Globus pallidus (tissue), 1 donor: ENCODE data around the gene HSD17B1.

ENCODE experiments used
- DNase-seq: peaks from one replicate; pipeline ENCODE4 v3.0.0-alpha.2; 2015; ENCODE audit warnings: low spot score

Gene HSD17B1

DNA sequence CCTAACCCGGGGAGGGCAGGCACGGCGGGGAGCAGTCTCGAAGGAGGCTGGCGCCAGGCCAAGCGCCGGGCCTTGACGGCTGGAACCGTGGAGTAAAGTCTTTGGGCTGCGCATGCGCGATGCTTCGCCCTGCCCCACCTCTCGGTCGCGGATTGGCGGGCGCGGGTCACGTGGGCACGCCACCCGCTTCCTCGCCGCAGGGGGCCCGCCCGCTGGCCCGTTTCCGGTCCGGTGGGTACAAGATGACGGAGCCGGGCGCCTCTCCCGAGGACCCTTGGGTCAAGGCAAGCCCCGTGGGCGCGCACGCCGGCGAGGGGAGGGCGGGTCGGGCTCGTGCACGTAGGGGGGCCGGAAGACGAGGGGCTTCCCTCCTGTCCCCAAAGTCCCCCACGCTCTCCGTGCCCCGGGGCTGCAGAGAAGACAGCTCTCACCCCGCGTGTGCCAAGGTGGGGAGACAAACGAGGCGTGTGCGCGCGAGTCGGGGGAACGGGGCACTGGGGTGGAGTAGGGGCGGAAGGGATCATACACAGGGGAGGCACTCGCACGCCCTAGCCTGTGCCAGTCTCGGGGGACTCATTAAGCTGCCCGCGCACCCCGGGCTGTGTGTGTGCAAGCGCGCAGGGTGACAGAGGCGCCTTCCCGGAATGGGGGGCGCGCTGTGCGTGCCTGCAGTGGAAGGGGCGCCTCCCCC, 14.3 kb downstream of the HSD17B1 start, which contains the start of gene MLX:
TSS of gene MLX (plus strand) at position 218 of the 691 bp plus-strand sequence. CDS start at position 243, 25 bp downstream.
- peak; percentile 90 for DNase-seq

DNA sequence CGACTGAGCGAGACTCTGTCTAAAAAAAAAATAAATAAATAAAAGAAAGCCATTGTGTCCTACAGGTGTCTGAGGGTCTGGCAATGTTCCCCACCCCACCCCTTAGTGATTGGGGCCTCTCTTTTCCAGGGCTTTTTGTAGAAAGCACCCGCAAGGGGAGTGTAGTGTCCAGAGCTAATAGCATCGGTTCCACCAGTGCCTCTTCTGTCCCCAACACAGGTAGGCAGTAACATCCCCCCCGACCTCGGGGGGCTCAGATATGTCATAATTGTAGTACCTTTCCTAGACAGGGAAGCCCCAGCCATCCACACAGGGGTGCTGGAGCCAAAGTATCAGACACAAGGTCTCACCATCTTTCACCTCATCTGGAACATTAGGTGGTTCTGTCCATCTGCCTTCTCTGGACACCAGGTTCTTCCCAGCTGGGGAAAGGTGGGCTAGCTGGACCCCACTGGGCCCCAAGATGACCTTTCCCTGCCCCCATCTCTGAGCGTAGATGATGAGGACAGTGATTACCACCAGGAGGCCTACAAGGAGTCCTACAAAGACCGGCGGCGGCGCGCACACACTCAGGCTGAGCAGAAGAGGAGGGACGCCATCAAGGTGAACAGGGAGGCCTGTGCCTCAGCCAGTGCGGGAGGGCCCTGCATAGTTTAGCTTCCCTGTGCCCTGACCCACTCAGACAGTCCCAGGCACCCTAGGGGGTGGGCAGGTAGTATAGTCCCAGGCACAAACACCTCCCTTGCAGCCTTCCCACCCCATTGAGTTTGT, 15.8 kb downstream of the HSD17B1 start:
- no peak for DNase-seq

DNA sequence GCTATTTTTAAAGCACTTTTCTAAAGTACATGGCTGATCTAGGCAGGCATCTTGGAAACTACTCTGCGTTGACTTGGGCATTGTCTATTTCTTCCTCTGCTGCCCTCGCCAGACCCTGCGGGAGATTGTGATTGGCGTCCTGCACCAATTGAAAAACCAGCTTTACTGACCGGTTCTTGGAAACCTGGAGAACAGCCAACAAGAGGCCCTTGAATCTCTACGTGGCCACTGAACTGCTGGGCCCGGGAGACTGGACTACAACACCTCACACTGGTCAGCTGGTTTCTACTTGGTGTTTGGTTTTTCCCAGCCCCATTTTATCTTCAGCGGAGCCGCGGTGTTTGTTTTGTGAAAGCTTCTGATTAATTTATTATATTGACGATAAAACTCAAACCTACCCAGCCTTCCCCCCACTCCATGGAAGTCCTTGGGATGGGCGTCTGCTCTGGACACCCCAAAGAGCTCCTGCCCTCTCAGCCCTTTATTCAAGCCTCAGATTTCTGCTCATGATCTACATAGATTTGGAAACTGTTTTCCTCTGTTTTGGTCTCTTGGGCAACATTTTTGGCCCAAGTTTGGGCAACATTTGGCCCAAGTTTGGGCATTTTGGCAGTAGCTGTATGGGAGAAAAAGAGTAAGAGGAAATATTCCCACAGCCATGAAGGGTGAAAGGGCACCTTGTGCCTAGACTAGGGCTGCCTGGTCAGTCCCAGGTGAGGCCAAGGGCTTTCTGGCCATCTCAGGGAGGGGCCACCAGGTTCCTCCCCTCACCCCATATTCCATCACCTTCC, 18.9 kb downstream of the HSD17B1 start:
- DNase-seq: no peak

DNA sequence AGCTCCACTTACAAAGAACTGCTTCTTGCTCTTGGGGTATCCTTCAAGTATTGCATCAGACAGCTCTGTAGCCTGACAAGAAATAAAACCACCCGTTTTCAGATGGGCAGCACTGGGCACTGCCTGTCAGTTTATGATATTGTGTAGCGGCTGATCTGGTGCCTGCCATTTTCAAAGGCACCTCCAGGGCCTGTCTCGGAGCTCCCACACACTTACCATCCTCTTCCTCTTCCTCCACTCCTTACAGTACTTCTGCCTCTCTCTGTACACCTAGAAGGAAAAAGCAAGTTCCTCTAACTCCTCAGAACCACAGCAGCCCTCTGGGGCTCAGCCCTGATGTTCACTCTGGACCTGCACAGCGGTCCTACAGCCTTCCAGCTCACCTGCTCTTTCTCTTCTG, 20.4 kb downstream of the HSD17B1 start:
- no peak for DNase-seq

DNA sequence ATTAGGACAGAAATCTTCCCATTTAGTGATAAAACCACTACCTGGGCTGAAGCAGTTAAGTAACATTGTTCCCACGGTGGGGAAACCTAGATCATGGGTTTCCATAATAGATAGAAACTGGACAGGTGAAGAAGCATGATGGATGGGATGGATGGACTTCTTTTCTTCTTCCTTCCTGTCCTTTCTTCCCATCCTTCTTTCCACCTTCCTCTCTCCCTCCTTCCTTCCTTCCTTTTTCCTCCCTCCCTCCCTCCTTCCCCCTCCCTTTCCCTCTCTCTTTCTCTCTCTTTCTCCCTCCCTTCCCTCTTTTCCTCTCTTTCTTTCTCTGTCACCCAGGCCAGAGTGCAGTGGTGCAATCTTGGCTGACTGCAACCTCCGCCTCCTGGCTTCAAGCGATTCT, 21.7 kb downstream of the HSD17B1 start:
- no peak for DNase-seq

DNA sequence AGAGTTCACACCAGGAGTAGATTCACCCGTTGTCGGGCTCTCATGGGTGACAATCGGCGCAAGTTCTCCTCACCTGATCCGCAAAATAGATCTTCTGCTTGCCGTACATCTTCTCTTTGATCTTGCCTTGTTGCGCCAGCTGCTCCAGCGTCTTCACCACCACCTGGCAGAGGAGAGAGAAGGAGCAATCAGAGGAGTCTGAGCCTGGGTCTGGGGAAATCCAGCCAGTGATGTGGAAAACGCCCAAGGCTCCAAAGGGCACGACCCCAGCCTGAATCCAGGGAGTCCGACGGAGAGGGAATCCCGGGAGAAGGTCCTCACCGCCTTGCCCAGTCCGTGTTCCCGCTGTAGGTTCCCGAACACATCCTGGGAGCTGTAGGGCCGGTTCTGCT, 24.4 kb downstream of the HSD17B1 start:
- no peak for DNase-seq

DNA sequence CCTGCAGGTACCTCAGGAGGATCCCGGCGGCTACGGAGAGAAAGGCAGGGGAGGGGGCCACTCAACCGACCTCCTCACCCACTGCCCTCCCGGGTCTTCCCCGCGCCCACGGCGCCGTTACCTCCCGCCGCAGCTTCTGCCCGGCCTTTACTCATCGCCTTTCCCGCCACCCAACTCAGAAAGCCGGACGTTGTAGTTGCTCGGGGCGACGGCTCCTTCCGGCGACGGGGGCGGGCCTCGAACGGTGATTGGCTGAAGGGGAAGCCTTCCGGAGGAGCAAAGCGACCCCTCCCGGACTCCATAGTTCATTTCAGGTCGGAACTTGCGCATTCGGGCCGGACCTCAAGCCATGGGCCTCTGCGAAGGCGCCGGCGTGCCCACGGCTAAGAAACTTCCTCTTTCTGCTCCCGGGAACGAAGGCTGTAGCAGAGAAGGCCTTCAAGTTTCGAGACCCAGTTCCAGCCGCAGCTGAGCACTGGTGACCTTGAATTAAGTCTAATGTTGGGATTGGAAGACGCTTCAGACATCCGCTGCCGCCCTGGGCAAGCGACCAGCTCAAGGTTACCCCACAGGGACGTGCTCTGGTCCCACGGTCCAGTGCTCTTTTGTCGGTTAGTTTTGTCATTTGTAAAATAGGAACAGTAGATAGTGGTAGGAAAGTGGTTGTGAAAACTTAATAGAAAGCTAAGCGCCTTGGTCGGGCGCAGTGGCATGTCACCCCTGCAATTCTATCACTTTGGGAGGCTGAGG, 25.0 kb downstream of the HSD17B1 start, which contains the start of gene PSMC3IP:
TSS of gene PSMC3IP (minus strand) at position 198 of the 750 bp plus-strand sequence. CDS start at position 155, 43 bp downstream.
- DNase-seq: peak; percentile 94

DNA sequence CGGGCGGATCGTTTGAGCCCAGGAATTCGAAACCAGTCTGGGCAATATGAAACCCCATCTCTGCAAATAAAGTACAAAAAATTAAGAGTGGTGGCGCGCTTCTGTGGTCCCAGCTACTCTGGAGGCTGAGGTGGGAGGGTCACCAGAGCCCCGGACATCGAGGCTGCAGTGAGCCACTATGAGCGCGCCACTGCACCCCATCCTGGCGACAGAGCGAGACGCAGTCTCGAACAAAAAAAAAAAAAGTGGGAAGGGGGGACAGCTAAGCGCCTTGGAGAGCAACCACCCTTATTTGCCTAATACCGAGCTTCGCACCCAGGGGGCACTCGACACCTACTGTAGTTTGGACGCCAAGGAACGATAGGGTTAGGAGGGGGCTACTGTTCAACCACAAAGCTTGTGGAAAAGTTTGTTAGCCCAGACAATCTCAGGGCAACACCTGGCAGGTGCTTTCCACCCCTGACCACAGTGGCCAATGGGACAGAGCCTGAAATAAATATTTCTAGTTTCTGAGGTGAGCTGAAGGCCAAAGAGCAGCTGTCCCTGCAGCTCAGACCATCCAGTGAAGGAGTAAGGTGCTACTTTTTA, 25.7 kb downstream of the HSD17B1 start:
- peak; percentile 70 for DNase-seq

DNA sequence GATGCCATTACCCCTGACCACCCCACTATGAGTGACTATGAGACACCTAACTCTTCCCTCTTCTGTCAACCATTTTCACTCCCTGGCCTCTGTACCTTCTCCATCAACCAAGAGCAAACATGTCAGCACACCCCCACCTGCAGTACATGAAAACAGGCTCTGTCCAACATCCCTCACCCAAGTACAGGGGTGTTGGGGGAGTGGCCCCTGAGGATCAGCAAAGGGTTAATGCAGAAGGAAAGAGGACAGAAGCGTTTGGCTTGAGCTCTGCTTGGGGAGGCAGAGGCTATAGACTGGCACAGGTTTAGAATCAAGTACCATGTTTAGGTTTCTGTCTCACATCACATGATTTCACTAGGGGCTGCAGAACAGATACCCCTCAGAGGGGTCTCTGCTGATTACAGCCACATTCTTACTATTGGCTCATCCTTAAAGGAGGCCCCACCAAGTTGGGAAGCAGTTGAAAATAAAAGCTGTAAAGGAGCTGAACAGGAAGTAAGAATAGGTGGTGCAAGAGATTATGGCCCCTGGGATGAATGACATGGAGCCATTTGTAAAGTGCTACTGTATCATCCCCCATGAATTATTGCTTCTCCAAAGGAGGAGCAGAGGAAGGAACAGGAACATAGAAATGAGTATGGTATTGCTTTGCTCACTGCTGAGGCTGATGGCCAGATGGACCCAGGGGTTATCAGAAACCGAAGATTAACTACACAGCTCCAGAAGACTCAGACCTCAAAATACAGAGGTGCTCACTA, 27.2 kb downstream of the HSD17B1 start:
- no peak for DNase-seq

DNA sequence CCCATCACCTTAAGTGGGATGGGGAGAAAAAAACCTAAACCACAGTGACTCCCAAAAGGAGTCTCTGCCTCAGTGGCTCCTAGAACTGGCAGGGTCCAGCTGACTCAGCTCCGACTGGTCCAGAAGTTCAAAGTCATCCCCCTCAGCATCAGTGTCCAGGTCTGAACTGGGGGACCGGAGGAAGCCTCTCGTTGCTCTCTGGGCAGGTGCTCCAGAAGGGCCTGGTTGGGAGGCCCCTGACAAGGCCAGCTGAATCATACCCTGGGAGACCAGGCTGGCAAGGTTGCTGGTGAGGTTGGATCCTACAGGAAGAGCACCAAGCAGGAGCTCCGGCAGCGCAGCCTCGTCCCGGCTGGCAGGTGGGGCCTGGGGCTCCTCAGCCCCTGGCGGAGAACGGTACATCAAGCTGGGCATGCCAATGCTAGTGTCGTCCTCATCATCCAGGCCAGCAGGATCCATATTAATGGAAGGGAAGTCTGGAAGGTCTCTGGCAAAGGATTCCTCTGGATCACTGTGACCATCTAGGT, 29.1 kb downstream of the HSD17B1 start:
- no peak for DNase-seq

DNA sequence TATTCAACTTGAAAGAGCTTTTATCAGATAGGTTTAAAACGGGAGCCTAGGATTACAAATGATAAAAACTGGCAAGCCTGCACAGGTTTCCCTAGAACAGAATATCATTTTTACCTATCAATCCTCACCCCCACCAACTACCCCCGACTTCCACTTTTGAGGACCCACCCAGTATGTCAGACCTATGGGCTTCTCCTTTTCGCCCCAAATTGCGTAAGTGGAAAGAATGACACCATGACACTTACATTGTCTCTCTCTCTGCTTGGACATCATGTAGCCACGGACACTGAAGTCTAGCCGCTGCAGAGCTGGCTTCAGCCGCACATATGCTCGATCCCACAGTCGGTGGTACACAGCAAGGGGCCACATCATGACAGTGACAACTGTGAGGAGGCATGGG, 32.2 kb downstream of the HSD17B1 start:
- no peak for DNase-seq

DNA sequence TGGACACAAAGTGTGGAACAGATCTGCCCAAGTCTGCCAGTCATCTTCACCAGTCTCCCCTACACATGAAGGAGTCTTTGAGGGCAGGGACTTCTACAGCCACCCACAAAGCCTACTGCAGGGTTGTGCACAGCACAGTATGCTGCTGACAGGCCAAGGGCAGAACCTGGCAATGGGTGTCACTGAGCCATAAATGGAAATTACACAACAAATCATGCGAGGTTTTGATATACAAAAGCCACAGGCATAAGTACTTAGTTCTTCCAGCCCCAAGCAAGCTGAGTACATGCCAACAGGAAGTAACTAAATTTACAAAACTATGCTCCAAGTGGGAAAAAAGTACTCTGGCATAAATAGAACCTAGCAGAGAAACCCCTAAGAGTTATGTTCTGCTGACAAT, 32.6 kb downstream of the HSD17B1 start:
- no peak for DNase-seq

DNA sequence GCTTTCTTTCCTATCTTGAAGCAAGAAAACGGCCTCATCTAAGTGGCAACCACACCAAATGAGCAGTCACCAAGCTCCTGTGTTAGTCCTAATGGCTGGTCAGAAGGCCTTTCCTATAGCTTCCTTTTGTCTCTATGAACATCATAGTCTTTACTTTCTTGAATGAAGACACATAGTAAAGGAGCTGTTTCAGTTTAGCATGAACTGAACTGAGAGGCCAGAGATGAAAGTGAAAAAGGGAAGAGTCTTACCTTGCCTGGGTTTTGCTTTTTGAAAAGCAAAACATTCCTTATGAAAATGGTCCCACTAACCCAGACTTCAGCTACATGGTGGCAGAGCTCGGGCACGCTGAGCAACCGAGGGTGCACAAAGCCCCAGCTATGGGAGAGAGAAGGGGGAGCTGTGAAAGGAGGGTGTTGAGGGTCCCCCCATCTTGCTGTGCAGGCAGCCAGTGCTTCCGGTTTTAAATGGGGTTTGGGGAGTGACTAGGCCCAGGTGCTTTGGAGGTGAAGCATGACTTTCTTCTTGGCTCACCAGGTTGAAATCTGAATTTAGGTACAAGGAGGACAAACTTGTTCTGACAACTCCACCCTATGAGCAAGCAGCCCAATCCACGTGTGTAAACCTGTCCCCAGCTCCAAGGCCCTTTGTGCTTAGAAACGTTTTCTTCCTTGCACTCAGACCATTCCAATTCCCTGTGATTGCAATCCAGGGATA, 33.9 kb downstream of the HSD17B1 start:
- DNase-seq: no peak

DNA sequence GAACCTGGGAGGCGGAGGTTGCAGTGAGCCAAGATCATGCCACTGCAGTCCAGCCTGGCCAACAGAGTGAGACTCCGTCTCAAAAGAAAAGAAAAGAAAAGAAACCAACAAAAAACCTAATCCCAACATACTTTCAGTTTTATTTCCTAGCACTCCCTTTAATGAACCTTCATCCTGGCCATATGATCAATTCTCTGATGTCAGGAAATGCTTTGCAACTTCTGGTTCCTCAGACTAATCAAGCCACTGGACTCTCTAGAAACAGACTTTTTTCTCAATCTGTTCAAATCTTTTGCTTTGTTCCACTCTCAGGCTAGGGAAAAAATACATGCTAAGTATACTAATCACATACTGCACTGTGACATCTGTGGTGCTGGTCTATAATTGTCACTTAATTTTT, 38.2 kb downstream of the HSD17B1 start:
- DNase-seq: no peak

DNA sequence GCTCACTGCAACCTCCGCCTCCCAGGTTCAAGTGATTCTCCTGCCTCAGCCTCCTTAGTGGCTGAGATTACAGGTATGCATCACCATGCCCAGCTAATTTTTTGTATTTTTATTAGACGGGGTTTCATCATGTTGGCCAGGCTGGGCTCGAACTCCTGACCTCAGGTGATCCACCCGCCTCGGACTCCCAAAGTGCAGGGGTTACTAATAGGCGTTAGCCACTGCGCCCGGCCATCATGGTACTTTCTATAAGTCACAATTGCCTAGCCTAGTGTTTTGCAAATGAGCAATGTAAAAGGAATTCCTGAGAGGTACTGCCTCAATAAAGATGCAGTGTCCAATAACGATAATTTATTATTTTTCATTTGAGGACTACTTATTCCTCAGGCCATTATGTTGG, 38.7 kb downstream of the HSD17B1 start:
- no peak for DNase-seq

DNA sequence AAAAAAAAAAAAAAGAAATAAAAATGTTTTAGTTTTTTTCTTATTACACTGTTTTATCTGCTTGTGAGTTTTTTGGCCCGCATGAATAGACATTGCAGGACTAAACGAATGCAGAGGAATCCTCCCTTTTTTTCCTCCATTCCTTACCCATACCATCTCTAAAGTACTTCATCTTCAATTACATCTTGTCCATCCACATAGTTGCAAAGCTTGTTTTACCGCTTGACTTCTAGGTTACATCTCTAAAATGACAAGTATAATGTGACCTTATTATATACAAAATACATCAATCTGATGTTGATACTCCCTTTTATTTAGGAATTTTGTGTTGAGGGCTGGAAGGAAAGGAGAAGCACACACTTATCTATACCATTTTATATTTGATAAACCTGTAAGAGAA, 43.7 kb downstream of the HSD17B1 start:
- DNase-seq: no peak

DNA sequence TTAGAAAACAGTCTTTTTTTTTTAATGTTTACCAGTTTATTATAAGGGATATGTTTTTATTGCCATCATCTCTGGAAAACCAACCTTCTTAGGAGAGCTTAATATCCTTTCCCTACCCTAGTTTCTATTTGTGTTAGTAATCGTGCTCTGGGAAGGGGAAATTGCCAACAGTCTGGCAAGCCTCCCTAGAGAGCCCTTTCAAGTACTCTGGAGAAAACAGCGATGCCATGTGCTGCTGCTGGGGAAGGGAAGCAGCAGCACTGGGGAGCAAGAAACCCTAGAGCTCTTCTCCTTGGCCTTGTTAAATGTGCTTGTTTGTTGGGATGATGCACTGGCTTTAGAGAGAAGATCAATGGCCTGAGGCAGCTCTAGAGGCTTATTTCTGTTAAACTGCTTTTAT, 46.2 kb downstream of the HSD17B1 start:
- DNase-seq: no peak

DNA sequence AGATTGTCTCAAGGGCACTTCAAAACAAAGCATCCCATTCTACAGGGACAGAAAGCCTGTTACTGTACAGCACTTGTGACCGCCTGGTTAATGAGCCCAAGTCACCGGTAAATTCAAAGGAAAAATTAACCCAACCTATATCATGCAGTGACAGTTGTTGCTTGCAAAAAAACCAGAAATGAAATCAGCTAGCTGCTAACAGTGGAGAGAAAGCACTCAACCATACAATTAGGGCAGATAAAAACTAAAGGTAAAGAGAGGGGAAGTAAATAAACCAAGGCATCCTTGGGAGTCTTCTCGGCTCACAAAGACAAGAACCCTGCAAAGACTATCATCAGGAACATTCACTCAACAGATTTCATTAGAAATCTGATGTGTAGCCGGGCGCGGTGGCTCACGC, 50.6 kb downstream of the HSD17B1 start:
- no peak for DNase-seq
